ENCODE measurements around the gene HAPLN3. TPM values are rescaled to one million over a fixed set of nuclear protein-coding genes. Genes with fewer than 3 reads are reported as not detected.

The HAPLN3 gene
- total and polyA plus RNA-seq, 2 of the 4 experiments (the other 2 are of a cell fraction) = 5.9 to 28.6 TPM

GRCh38 chr15:88872706-88873105, 22.6 kb downstream of the HAPLN3 start:
- Histone ChIP-seq H2AFZ (replicated peaks; ENCODE audit: low read length, poor library complexity) (no peak overlapping the region), H2AK5ac (ENCODE audit: low read depth, low read length) (no peak overlapping the region), H3K27me3 (ENCODE audit: control insufficient read depth, insufficient read depth, low read length) (peaks cover 26% of the 10 kb centered on the region), H4K20me1 (ENCODE audit: insufficient read depth, low read length) (no peaks in the 10 kb centered on the region), H3K23ac (ENCODE audit: low read depth, low read length) (no peak overlapping the region), H3K27ac (ENCODE audit: insufficient read depth, low read length) (no peak overlapping the region), H3K79me1 (ENCODE audit: low read depth in 1 of 2, low read length in 2 of 2) (no peaks in the 10 kb centered on the region), H2BK15ac (ENCODE audit: low read depth, low read length) (no peak overlapping the region), H2BK5ac (ENCODE audit: low read depth, low read length, poor library complexity, severe bottlenecking) (no peak overlapping the region), H3K18ac (ENCODE audit: low read depth, low read length) (no peak overlapping the region), H3K9ac (ENCODE audit: low read depth, low read length) (no peak overlapping the region), H4K8ac (ENCODE audit: low read depth in 2 of 2, low read length in 2 of 2) (no peak overlapping the region), H4K5ac (ENCODE audit: low read depth, low read length) (no peak overlapping the region), H3K4me3 (ENCODE audit: insufficient read depth, low read depth, low read length) (no peak overlapping the region), H3K4ac (ENCODE audit: low read depth, low read length) (no peak overlapping the region), H2BK20ac (ENCODE audit: low read depth, low read length) (no peak overlapping the region), H3K14ac (replicated peaks; ENCODE audit: low read depth, low read length) (no peak overlapping the region), H3K9me3 (ENCODE audit: control insufficient read depth, insufficient read depth, low read length) (no peaks in the 10 kb centered on the region), H3K4me1 (ENCODE audit: control insufficient read depth, insufficient read depth, low read length) (no peaks in the 10 kb centered on the region), H3K9me1 (ENCODE audit: insufficient read depth, low read length) (no peaks in the 10 kb centered on the region), H3K36me3 (ENCODE audit: control insufficient read depth, insufficient read depth, low read length) (peaks cover 8% of the 10 kb centered on the region), H2BK120ac (ENCODE audit: low read depth, low read length) (no peak overlapping the region), H3K4me2 (ENCODE audit: low read depth, low read length) (no peak overlapping the region), H4K91ac (ENCODE audit: insufficient read depth, low read depth, low read length) (no peak overlapping the region), H2AK9ac (replicated peaks; ENCODE audit: low read depth, low read length, poor library complexity) (no peak overlapping the region), H3K56ac (ENCODE audit: extremely low read depth, insufficient read depth, low read length) (no peak overlapping the region)
- TF ChIP-seq MAFK (IDR thresholded peaks at IDR 0.05; ENCODE audit: low read depth, low read length) = no peak
- TF ChIP-seq NFE2L2 (IDR thresholded peaks at IDR 0.05; ENCODE audit: low read depth, low read length) = no peak
- no peak for TF ChIP-seq CHD1 (IDR thresholded peaks at IDR 0.05; ENCODE audit: low read depth, low read length)
- no peak for TF ChIP-seq BHLHE40 (IDR thresholded peaks at IDR 0.05; ENCODE audit: low read depth, low read length)
- TF ChIP-seq POLR2A (IDR thresholded peaks at IDR 0.05; ENCODE audit: low read depth, low read length) = no peak
- no peak for TF ChIP-seq SMC3 (IDR thresholded peaks at IDR 0.05; ENCODE audit: low read depth, low read length)
- TF ChIP-seq RFX5 (IDR thresholded peaks at IDR 0.05; ENCODE audit: low read depth, low read length) = no peak
- TF ChIP-seq CTCF (conservative IDR thresholded peaks at IDR 0.05; ENCODE audit: low read depth, low read length) = no peak
- TF ChIP-seq RAD21 (IDR thresholded peaks at IDR 0.05; ENCODE audit: low read length) = no peak
- no peak for TF ChIP-seq MAZ (IDR thresholded peaks at IDR 0.05; ENCODE audit: borderline replicate concordance, low read depth, low read length)
- TF ChIP-seq RCOR1 (IDR thresholded peaks at IDR 0.05; ENCODE audit: insufficient replicate concordance, low read length) = no peak
- no peak for TF ChIP-seq ELK1 (IDR thresholded peaks at IDR 0.05; ENCODE audit: borderline replicate concordance, low read depth, low read length)
- TF ChIP-seq, protein P1, sequence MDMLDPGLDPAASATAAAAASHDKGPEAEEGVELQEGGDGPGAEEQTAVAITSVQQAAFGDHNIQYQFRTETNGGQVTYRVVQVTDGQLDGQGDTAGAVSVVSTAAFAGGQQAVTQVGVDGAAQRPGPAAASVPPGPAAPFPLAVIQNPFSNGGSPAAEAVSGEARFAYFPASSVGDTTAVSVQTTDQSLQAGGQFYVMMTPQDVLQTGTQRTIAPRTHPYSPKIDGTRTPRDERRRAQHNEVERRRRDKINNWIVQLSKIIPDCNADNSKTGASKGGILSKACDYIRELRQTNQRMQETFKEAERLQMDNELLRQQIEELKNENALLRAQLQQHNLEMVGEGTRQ (IDR thresholded peaks at IDR 0.05; ENCODE audit: low read depth, low read length) = no peak
- TF ChIP-seq CEBPB (IDR thresholded peaks at IDR 0.05; ENCODE audit: low read depth, low read length) = no peak
- TF ChIP-seq MXI1 (IDR thresholded peaks at IDR 0.05; ENCODE audit: borderline replicate concordance, low read depth, low read length) = no peak
- TF ChIP-seq FOS (IDR thresholded peaks at IDR 0.05; ENCODE audit: low read depth, low read length) = no peak
- no CpG with 5 or more reads among the region's 9 CpGs for WGBS, 2 experiments (ENCODE audit: extremely low coverage in 2 of 2, insufficient read length in 1 of 2)
- no TSS peak for BruUV-seq (replicated peaks)
- CTCF ChIA-PET = no interaction called here
- DNase-seq = no peak
- dilution Hi-C loops (cut with HindIII; ENCODE audit: low sequenced_read_pairs, unreplicated experiment) = no loop called here
- POLR2A ChIA-PET (ENCODE audit: unreplicated experiment) = no interaction called here
- in situ Hi-C loops (cut with MboI; ENCODE audit: low sequenced_read_pairs) = no loop called here
- ATAC-seq (ENCODE audit: low read depth) = no peak
- intact Hi-C loops (cut with micrococcal nuclease) = no loop called here

Measured in IMR-90 (cell line).